ENCODE data around the gene BCAS1.

BCAS1 gene

GRCh38 chr20:53972179-53972578 lies 98.2 kb downstream of the BCAS1 start:
- no peak overlapping the region for H3K27ac ChIP-seq
- TF ChIP-seq CTCF (IDR thresholded peaks at IDR 0.05; ENCODE audit: low read depth, low read length) = no peak
- no peaks in the 10 kb centered on the region for H3K36me3 ChIP-seq
- H3K4me3 ChIP-seq (ENCODE audit: low read depth, low read length) = no peak overlapping the region
- DNase-seq = no peak
- peaks cover 8% of the 10 kb centered on the region for H3K9me3 ChIP-seq (ENCODE audit: severe bottlenecking)
- H3K27me3 ChIP-seq (ENCODE audit: insufficient read depth, low read depth, severe bottlenecking) = peaks cover 73% of the 10 kb centered on the region

DNA sequence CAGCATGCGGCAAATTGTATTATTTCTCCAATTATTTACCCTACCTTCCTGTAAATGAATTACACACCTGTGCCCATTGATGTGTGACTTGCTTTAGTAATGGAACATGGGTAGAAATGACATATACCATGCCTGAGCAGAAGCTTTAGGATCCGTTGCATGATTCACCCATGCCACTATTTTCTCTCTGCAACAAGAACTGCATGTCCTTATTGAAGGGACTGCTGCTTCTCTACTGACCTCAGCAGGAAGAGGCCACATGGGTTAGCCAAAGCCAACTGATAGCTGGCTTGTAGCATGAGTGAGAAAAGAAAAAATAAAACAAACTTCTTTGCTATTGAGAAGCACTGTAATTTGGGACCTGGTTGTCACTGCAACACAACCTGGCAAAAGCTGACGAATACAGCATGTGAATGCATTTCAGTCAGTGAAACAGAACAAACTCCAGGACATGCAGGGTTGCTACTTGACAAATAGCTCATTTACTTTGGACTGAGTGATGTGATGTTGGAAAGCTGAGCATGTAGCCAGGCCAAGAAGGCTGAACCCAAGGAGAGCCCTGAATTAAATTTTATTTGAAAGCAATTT lies 99.2 kb downstream of the BCAS1 start:
- no peak for DNase-seq

GRCh38 chr20:53970232-53970631 lies 100.2 kb downstream of the BCAS1 start:
- Histone ChIP-seq H3K9me3 (ENCODE audit: severe bottlenecking) (peaks cover 8% of the 10 kb centered on the region), H3K36me3 (no peaks in the 10 kb centered on the region), H3K27ac (no peak overlapping the region), H3K27me3 (ENCODE audit: insufficient read depth, low read depth, severe bottlenecking) (peaks cover 84% of the 10 kb centered on the region), H3K4me3 (ENCODE audit: low read depth, low read length) (no peak overlapping the region)
- DNase-seq = no peak
- TF ChIP-seq CTCF (IDR thresholded peaks at IDR 0.05; ENCODE audit: low read depth, low read length) = no peak

More for the DNA sequence above, 99.2 kb downstream of the BCAS1 start:
- no peak for TF ChIP-seq CTCF (IDR thresholded peaks at IDR 0.05; ENCODE audit: low read depth, low read length)
- Histone ChIP-seq H3K27ac (no peak overlapping the region), H3K4me3 (ENCODE audit: low read depth, low read length) (no peak overlapping the region), H3K9me3 (ENCODE audit: severe bottlenecking) (peaks cover 8% of the 10 kb centered on the region), H3K27me3 (ENCODE audit: insufficient read depth, low read depth, severe bottlenecking) (peaks cover 80% of the 10 kb centered on the region), H3K36me3 (no peaks in the 10 kb centered on the region)

DNA sequence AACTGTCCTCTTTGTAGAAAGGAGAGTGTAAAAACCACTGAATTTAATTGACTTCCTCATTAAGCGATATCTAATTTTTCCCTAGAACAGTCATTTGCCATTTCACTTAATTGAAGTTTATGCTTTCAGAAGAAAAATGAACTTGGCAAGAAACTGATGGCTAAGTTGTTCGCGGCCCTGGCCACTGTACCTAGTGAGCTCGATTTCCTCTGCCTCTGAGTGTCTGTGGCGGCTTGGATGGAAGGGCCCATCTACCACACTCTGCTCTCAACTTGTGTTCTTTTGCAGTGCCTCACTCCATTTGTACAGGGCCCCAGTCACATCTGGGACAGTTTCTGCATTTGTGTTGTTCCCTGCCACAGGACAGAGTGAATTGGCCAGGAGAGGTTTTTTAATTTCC lies 102.9 kb downstream of the BCAS1 start:
- Histone ChIP-seq H3K9me3 (ENCODE audit: severe bottlenecking) (peaks cover 2% of the 10 kb centered on the region), H3K36me3 (no peaks in the 10 kb centered on the region), H3K27me3 (ENCODE audit: insufficient read depth, low read depth, severe bottlenecking) (peaks cover 88% of the 10 kb centered on the region), H3K4me3 (ENCODE audit: low read depth, low read length) (no peak overlapping the region), H3K27ac (no peak overlapping the region)
- no peak for DNase-seq
- no peak for TF ChIP-seq CTCF (IDR thresholded peaks at IDR 0.05; ENCODE audit: low read depth, low read length)

- no peak for TF ChIP-seq CTCF (IDR thresholded peaks at IDR 0.05; ENCODE audit: low read depth, low read length)
- Histone ChIP-seq H3K27ac (no peak overlapping the region), H3K9me3 (ENCODE audit: severe bottlenecking) (peaks cover 2% of the 10 kb centered on the region), H3K27me3 (ENCODE audit: insufficient read depth, low read depth, severe bottlenecking) (peaks cover 90% of the 10 kb centered on the region), H3K4me3 (ENCODE audit: low read depth, low read length) (no peak overlapping the region), H3K36me3 (no peaks in the 10 kb centered on the region)
- no peak for DNase-seq
Observed at GRCh38 chr20:53966774-53967398, 103.5 kb downstream of the BCAS1 start.

Measured in WERI-Rb-1 (cell line).